H7 (cell line): ENCODE results near the gene FBLL1. TPM values are rescaled to one million over a fixed set of nuclear protein-coding genes. Genes with fewer than 3 reads are reported as not detected.
A peak's percentile ranks its signal among the peaks of the same experiment; 100 is the strongest.
"Not testable (repeated sequence)": the region's sequence is repeated elsewhere in the genome, so short reads cannot be mapped to it uniquely, and the experiment has no call there.

Experiments
- DNase-seq: peaks from one replicate; pipeline ENCODE4 v3.0.0; 2012
- H3K27me3 ChIP-seq: 2 replicates; pipeline ENCODE4 v1.6.0; 2011; ENCODE audit warnings: mild to moderate bottlenecking, low read length; ENCODE audit not compliant: control insufficient read depth, insufficient read depth
- H3K36me3 ChIP-seq: replicated peaks from 2 replicates; pipeline ENCODE4 v1.5.1; 2011; ENCODE audit warnings: low read length; ENCODE audit not compliant: control insufficient read depth, insufficient read depth
- H3K4me3 ChIP-seq: 2 replicates; pipeline ENCODE4 v1.5.1; 2011; ENCODE audit warnings: low read depth, mild to moderate bottlenecking, control low read depth, low read length, moderate library complexity; ENCODE audit not compliant: insufficient read depth
- total RNA-seq: library from RNA; depleted of rRNA; stranded (reverse); fragments of >200 nt; shearing (Covaris generic); gene quantifications from 2 replicates; pipeline ENCODE4 v1.2.3, GENCODE V29; 2014

FBLL1 gene
- total RNA-seq, 1 experiment from 2014 or later, result 3.3 TPM

DNA sequence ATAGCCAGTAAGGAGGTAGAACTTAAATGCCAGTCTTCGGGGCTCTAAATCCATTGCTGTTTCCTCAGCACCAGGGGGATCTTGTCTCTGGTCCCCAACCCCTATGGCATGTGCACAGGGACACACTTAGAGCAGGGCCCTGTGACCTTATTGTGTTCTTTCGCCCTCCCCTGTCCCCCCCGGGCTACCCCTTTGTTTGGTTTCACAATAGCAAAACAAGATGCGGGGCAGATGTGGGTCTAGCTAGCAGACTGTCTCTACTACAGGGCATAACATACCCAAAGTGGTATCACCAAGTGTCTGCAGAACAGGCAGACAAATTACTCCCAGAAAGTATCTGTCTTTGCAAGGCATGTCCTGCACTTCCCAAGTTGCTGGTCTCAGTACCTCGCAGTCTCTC lies 2.1 kb downstream of the FBLL1 start:
- H3K36me3 ChIP-seq, result no peaks in the 10 kb centered on the region

DNA sequence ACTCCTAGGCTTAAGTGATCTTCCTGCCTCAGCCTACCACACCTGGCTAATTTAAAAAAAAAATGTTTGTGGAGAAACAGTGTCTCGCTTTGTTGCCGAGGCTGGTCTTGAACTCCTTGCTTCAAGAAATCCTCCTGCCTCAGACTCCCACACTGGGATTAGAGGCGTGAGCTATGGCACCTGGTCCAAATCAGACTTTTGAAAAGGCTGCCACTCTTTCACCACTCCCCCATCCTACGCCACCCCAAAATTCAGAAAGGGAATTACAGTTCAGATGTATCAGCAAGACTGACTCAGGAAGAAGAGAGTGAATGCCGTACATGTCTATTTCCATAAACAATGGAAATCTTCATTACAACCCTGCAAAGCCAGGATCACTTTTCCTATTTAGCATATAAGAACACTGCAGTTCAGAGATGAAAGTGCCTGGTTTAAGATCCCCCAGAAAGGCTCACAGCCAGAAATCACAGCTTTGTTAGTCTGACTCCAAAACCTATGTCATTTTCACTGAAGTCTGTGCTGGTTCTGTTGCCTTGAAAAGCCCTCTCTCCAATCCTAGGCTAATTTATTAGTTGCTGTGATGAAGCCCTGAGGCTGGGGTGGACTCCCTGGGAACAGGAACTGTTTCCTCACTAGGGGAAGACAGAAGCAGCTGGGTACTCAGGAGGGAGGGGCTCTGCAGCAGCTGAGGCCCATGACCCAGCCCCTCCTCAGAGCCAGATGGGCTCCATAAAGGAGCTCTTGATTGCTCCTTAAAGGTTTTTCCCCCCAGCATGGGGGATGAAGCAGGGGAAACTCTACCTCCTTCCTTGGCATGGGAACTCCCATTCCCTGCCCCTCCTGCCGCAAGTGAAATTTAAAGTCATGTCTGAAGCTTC lies 3.1 kb downstream of the FBLL1 start:
- Histone ChIP-seq H3K36me3 (no peaks in the 10 kb centered on the region), H3K27me3 (peaks cover 23% of the 10 kb centered on the region), H3K4me3 (no peak overlapping the region)
- peak; percentile 65 for DNase-seq

More for the DNA sequence above, 2.1 kb downstream of the FBLL1 start:
- Histone ChIP-seq H3K4me3 (no peak overlapping the region), H3K27me3 (peaks cover 23% of the 10 kb centered on the region)
- DNase-seq, result no peak

DNA sequence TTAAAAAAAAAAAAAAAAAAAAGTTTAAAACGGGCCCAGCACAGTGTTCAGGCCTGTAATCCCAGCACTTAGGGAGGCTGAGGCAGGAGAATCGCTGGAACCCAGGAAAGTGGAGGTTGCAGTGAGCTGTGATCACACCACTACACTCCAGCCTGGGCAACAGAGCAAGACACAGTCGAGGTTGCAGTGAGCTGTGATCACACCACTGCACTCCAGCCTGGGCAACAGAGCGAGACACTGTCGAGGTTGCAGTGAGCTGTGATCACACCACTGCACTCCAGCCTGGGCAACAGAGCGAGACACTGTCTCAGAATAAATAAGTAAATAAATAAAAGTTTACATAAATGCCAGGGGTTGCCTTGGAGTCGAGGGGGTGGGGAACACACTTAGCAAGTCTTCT lies 5.2 kb downstream of the FBLL1 start:
- H3K4me3 ChIP-seq, DNase-seq, H3K36me3 ChIP-seq: not testable (repeated sequence)
- H3K27me3 ChIP-seq, result peaks cover 12% of the 10 kb centered on the region

DNA sequence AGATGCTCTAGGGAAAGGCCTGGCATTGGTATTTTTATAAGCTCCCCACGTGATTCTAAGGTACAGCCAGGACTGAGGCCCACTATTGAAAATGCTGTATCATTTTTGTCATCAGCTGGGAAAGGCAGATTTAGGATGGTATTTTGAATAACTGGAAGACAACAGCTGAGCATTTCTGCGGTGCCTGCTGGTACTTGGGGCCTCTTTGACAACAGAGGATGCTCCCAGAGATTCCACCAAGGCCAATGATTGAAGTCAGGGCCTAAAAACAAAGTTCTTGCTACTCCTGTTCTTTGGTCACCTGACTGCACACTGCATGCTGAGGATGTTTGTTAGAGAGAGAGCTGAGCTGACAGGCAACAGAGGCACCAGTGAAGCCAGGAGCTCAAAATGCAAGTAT lies 8.1 kb downstream of the FBLL1 start:
- Histone ChIP-seq H3K27me3 (no peaks in the 10 kb centered on the region), H3K4me3 (no peak overlapping the region), H3K36me3 (no peaks in the 10 kb centered on the region)
- DNase-seq, result no peak

DNA sequence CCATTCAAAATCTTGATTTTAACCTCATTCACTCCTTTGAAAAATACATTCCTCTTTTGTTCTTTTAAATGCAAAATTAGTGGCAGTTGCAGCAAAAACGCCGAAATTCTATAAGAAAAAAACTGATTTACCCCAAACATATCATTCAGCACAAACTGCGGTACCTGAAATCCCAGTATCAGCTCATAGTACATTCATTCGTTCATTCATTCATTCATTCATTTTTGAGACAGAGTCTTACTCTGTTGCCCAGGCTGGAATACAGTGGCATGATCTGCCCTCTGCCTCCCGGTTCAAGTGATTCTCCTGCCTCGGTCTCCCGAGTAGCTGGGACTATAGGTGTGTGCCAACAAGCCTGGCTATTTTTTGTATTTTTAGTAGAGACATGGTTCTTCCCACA lies 20.4 kb downstream of the FBLL1 start:
- Histone ChIP-seq H3K27me3 (no peaks in the 10 kb centered on the region), H3K4me3 (no peak overlapping the region), H3K36me3 (peaks cover 1% of the 10 kb centered on the region; the same call in 1 of the 2 replicates)
- DNase-seq, result no peak

DNA sequence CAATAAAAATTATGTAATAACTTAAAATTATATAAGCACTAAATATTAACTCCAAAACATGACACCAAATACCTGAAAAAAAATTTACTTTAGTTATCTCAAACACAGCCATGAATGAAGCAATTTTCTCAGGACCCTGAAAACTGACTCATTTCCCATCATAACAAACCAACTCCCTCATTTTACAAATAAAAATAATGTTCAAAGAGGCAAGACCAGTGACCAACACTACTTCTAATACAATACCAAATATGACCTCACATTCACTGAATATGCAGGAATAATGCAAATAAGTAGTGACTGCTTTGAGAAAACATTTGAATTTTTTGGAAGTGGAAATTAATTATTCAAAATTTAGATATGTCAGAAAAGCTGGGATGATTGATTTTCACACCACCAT lies 21.6 kb downstream of the FBLL1 start:
- Histone ChIP-seq H3K4me3 (no peak overlapping the region), H3K27me3 (no peaks in the 10 kb centered on the region), H3K36me3 (peaks cover 1% of the 10 kb centered on the region; the same call in 1 of the 2 replicates)
- no peak for DNase-seq

DNA sequence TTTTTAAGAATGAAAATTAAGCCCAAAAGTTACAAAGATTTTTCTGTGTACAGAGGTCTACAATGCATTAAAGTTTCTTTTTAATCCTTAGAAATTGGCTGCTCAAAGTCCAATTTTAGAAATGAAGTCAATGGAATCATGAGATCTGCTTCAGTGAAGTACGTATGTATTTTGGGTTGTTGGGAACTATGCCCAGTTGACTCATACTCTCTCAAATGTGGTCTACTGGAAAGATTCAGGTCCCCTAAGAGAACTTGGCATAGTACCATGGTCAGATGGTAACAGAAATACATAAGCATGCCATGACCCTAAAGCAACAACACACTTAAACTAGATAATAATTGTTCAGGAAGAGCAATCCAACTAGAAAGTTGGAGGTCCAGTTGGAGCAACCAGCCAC lies 23.0 kb downstream of the FBLL1 start:
- Histone ChIP-seq H3K4me3 (no peak overlapping the region), H3K27me3 (no peaks in the 10 kb centered on the region), H3K36me3 (peaks cover 5% of the 10 kb centered on the region)
- no peak for DNase-seq

DNA sequence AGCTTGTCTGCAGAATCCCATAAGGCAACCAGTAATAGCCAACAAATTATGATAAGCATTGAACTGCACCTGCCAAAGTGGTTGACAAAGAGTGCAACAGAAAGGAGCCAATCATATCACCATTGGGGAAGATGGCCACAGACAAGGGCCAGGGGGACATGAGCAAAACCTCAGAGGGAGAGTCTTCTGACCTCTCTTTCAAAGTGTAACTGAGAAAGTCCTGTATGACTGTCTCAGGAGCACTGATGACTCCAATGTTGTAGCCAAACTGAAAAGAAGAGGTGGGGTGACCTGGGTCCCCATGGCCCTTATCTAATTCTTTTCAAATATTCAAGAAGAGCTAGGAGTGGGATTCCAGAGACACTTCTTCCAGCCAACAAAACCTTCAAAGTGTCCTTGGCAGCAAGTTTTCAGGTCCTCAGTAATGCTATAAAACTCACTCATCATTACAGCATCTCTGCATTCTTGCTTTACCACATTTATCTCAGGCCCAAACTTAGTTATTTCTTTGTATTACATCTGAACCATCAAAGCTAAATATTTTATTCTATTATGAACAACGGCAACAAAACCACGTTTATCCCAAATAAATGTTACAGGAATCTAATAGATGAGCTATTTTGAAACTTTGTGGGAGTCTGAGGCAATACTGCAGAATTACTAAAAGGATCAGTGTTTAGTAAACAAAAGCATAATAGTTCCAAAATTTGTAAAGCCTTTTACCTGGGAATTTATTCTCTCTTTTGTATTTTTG lies 24.4 kb downstream of the FBLL1 start:
- DNase-seq, result no peak
- Histone ChIP-seq H3K27me3 (no peaks in the 10 kb centered on the region), H3K36me3 (peaks cover 9% of the 10 kb centered on the region), H3K4me3 (no peak overlapping the region)

DNA sequence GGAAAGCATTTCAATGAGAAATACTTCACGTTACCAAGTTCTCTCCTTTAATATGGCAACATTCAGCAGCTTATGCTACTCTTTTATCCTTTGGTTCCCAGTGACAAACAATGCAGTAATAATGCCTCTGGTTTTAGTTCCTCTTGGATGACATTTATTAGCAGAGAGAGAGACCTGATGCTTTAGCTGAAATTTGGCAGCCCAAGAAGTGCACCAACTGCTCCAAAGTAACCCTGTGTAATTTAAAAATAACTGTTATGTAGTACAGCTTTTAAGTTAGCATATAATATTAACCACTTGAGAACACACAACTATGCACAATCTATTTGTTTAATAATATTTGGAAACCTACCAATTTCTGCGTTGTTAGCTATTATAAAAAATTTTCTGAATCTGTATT lies 28.3 kb downstream of the FBLL1 start:
- Histone ChIP-seq H3K27me3 (no peaks in the 10 kb centered on the region), H3K4me3 (no peak overlapping the region), H3K36me3 (peaks cover 15% of the 10 kb centered on the region)
- DNase-seq, result no peak

DNA sequence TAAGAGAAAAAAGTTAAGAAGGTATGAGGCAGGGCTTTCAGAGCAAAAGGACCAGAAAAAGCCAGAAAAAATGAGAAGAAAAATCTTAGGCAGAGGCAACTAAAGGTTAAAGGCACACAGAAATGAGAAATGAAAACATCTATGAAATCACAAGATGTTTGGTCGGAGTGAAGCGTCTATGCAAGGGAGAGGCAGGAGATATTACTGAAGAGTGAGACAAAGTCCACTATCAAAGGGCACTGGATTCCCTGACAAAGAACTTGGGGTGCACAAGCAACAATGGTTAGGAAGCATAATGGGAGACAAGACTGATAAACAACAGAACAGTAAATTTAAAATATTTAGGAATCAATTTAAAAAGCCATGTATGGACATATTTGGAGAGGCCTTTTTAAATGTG lies 33.2 kb downstream of the FBLL1 start:
- no peaks in the 10 kb centered on the region for H3K27me3 ChIP-seq
- H3K36me3 ChIP-seq, result peaks cover 15% of the 10 kb centered on the region
- no peak overlapping the region for H3K4me3 ChIP-seq
- DNase-seq, result no peak

DNA sequence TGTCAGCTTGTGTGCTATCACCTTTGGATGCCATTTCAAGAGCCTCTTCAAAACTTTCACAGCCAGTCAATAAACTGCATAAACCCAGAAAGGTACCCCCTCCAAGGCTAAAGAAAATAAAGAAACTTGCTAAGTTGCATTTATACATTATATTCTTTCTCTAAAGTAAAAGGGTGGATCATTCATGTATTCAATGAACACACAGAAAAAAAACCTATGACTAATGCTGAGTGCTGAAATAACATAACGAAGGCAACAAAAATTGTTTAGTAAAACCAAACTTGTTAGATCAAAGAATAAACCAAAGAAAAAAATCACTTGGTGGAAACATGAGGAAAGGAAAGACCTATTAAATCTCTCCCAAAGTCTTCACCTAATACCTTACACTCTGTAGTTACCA lies 34.9 kb downstream of the FBLL1 start:
- no peaks in the 10 kb centered on the region for H3K27me3 ChIP-seq
- peaks cover 13% of the 10 kb centered on the region for H3K36me3 ChIP-seq
- no peak overlapping the region for H3K4me3 ChIP-seq
- DNase-seq, result no peak

DNA sequence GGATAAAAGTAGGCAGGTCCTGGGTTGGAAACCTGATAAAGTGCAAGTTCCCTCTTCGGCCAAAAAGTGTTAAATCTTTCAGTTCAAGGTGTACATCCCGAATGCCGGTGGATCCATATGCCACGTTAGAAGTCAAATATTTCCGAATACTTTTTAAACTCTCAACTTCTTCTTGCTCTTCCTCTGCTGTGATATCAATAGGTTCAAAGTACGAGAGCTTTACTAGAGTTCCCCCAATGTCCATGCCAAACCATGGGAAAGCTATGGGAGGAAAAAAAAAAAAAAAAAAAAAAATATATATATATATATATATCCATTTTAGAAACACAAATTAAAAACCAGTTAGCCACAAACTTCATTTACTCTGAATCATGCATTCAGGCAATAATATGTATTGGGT lies 39.6 kb downstream of the FBLL1 start:
- DNase-seq, result no peak
- peaks cover 6% of the 10 kb centered on the region for H3K36me3 ChIP-seq
- H3K27me3 ChIP-seq, result no peaks in the 10 kb centered on the region
- no peak overlapping the region for H3K4me3 ChIP-seq

DNA sequence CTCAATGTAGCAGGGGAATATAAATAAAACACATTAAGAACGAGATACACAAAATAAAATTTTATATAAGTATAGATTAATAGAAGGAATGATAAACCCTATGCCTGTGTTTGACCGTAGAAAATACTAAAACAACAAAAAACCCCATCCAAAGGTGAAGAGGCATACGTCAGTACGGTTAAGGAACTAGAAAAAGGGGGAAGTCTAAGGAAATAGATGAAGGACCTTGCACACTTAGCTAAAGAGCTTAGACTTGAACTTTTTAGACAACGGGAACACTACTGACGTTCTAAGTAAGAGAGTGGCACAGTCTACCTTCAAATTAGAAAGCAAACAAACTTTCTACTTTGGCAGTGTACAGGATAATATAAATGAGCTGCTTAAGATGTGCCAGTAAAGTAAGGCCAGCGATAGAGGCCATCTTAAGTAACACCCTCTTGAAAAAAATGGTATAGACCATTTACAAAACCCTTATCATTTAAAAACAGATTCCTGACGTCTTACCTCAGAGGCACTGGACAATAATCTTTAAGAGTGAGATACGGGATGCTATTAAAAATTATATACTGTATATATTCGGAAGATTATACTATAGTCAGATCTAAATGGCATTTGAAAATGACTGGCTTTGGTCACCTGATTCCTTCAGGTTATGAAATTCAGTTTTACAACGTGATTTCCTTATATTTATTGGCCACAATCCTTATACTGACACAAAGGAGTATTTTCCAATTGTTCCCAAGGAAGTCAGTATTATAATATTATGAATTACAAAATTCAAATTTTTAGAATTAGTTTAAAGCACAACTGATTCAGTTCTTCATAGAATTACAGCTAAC lies 41.6 kb downstream of the FBLL1 start:
- DNase-seq, result no peak
- Histone ChIP-seq H3K36me3 (peaks cover 2% of the 10 kb centered on the region), H3K4me3 (no peak overlapping the region), H3K27me3 (no peaks in the 10 kb centered on the region)

DNA sequence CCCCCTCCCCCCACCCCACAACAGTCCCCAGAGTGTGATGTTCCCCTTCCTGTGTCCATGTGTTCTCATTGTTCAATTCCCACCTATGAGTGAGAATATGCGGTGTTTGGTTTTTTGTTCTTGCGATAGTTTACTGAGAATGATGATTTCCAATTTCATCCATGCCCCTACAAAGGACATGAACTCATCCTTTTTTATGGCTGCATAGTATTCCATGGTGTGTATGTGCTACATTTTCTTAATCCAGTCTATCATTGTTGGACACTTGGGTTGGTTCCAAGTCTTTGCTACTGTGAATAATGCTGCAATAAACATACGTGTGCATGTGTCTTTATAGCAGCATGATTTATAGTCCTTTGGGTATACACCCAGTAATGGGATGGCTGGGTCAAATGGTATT lies 44.6 kb downstream of the FBLL1 start:
- not testable (repeated sequence) for DNase-seq, H3K4me3 ChIP-seq, H3K27me3 ChIP-seq, H3K36me3 ChIP-seq
